GM12864 (cell line): Measurements from ENCODE around the gene KIAA1586.

Experiments
- DNase-seq: peaks from one replicate; pipeline ENCODE4 v3.0.0-alpha.2; 2011; ENCODE audit warnings: low read depth
- H3K4me3 ChIP-seq: 2 replicates; pipeline ENCODE4 v1.5.1; 2011; ENCODE audit warnings: mild to moderate bottlenecking, low read depth, low read length, control low read depth
- TF ChIP-seq, protein P1 (sequence below): IDR thresholded peaks from 2 replicates; pipeline ENCODE4 v1.5.1; 2011; ENCODE audit warnings: low read depth, mild to moderate bottlenecking, moderate library complexity, low read length, control low read depth, inconsistent platforms; ENCODE audit errors: missing control alignments

Gene KIAA1586

DNA sequence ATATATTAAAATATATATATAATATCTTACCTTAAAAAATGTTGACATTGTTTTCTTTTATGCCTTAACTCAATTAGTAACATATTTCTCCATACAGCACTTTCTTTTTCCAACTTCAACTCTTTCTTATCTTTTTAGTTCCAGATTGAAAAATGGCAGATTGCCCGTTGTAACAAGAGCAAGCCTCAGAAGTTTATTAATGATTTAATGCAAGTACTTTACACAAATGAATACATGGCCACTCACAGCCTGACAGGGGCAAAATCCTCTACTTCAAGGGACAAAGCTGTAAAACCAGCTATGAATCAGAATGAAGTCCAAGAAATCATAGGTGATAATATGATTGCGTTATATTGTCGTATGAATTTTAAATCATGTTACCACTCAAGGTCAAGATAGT is 29.4 kb upstream of the KIAA1586 start:
- no peak for DNase-seq
- H3K4me3 ChIP-seq = no peak overlapping the region
- TF ChIP-seq, protein P1, sequence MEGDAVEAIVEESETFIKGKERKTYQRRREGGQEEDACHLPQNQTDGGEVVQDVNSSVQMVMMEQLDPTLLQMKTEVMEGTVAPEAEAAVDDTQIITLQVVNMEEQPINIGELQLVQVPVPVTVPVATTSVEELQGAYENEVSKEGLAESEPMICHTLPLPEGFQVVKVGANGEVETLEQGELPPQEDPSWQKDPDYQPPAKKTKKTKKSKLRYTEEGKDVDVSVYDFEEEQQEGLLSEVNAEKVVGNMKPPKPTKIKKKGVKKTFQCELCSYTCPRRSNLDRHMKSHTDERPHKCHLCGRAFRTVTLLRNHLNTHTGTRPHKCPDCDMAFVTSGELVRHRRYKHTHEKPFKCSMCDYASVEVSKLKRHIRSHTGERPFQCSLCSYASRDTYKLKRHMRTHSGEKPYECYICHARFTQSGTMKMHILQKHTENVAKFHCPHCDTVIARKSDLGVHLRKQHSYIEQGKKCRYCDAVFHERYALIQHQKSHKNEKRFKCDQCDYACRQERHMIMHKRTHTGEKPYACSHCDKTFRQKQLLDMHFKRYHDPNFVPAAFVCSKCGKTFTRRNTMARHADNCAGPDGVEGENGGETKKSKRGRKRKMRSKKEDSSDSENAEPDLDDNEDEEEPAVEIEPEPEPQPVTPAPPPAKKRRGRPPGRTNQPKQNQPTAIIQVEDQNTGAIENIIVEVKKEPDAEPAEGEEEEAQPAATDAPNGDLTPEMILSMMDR = no peak

DNA sequence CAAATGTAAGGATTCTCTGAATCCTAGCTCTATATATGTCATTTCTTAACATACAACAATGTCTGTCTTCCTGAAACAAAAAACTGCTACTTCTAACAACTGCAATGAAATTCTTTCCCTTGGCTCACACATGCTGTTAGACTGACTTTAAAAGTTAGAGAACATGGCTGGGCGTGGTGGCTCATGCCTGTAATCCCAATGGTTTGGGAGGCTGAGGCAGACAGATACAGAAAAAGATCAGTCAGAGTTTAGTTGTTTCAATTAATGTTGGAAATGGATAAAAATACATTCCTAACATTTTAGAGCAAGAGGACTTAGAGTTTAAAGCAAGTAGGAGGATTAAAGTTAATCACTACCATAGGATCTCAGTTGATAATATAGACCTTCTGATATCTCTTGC is 28.7 kb upstream of the KIAA1586 start:
- no peak for DNase-seq
- TF ChIP-seq, protein P1 = no peak
- no peak overlapping the region for H3K4me3 ChIP-seq

DNA sequence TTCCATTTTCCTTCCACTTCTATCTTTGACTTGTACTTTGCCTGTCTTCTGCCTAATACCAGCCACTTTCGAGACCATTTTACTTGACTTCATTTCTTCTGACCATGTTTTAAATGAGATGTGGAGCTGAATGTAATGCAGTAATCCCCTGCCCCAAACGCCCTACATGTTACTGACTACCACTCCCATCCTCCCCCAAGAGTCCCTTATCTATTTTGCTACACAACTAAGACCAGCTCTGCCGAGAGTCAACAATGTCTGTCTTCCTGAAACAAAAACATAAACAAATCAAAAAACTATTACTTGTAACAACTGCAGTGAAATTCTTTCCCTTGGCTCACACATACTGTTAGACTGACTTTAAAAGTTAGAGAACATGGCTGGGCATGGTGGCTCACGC is 27.1 kb upstream of the KIAA1586 start:
- H3K4me3 ChIP-seq = no peak overlapping the region
- no peak for DNase-seq
- TF ChIP-seq, protein P1 = no peak

DNA sequence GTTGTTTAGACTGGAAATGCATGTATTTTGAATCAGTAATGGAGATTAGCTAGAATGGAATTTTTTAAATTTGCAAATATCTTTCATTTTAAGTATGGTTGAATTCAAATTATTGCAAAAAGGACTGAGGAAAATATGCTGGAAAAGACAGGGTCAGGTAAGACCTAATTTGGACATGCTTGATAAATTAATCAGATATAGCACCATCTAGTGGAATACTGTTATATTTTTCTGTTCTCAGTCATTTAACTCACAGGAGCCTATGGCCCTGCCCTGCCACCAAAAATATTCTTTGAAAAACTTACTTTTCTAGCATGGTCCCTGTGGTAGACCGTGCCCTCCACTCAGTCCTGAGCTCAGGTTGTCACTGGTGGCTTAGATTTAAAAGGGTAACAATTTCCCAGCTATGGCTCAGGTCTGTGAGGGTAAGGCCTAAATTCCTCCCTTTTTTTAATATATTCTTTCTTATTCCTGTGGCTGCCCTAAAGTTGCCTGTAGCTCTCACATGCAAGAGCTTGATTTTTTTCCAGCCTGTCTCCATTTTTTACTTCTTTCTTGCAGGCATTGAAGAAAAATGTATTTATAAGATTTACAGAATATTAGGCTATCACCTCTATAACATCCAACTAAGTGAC is 25.3 kb upstream of the KIAA1586 start:
- no peak overlapping the region for H3K4me3 ChIP-seq
- DNase-seq = peak; percentile 16
- TF ChIP-seq, protein P1 = peak; percentile 40

DNA sequence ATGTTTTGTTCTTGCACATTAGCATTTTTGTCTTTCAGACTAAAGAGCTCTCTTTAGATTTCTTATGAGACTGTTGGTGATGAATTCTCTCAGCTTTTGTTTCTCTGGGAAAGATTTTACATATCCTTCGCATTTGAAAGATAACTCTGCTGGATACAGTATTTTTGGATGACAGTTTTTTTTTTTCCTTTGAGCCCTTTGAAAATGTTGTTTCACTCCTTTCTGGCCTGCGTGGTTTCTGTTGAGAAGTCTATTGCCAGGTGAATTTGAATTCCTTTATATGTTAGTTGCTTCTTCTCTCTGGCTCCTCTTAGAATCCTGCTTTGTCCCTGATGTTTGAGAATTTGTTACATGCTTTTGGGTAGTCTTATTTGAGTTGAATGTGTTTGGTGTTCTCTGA is 22.2 kb upstream of the KIAA1586 start:
- TF ChIP-seq, protein P1 = no peak
- DNase-seq = no peak
- no peak overlapping the region for H3K4me3 ChIP-seq

DNA sequence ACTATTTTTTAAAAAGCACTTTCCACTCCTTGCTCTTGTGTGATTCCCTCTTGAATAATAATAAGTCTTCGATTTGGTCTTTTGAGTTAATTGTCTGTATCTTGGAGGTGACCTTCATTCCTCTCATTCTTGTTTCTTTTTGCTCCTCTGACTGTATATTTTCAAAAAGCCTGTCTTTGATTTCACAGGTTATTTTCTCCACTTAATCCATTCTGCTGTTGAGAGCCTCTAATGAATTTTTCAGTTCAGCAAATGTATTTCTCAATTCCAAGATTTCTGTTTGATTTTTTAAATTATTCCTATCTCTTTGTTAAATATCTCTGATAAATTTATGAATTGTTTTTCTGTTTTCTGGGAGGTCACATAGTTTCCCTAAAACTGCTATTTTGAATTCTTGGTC is 21.7 kb upstream of the KIAA1586 start:
- TF ChIP-seq, protein P1 = no peak
- no peak overlapping the region for H3K4me3 ChIP-seq
- no peak for DNase-seq

DNA sequence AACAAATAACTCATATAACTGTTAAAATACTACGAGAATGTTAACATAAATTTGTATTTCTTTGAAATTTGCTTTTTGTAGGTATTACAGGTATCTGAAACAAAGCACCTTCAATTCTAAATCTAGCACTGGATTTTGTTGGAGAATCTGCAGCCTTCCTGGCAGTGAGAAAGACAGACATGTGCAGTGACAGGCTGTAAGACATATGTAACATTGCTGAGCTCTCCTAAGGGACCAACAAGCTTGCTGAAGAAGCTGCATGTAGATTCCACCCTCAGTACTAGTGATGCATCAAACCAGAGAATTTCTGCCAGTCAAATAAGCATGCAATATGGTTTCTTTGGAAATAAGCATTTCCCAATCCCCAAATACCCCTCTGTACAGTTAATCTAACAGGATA is 20.5 kb upstream of the KIAA1586 start:
- TF ChIP-seq, protein P1 = no peak
- no peak for DNase-seq
- H3K4me3 ChIP-seq = no peak overlapping the region
